Spleen (tissue), 11 donors: Measurements from ENCODE around the gene AKR1B1. TPM values are rescaled to one million over a fixed set of nuclear protein-coding genes. Genes with fewer than 3 reads are reported as not detected.

ENCODE experiments used
- DNase-seq: peaks from one replicate; pipeline ENCODE4 v3.0.0-alpha.2; 2020
- H3K27ac ChIP-seq, 8 donors: fragments of 200-600 bp; sonication (generic) in 7 of 8; 1 replicate in 4 of 8; 2 replicates in 4 of 8; pipeline versions ENCODE4 v1.5.0 to v1.8.0; 2016 to 2021; ENCODE audit warnings: inconsistent platforms in 4 of 8, mild to moderate bottlenecking in 4 of 8, moderate library complexity in 1 of 8
- H3K27me3 ChIP-seq, 7 donors: fragments of 200-600 bp; sonication (generic) in 6 of 7; replicated peaks in 1 of 7; 1 replicate in 4 of 7; 2 replicates in 3 of 7; pipeline versions ENCODE4 v1.5.0 to v1.8.0; 2016 to 2021; ENCODE audit warnings: inconsistent platforms in 3 of 7, mild to moderate bottlenecking in 1 of 7
- H3K36me3 ChIP-seq, 6 donors: fragments of 200-600 bp; sonication (generic) in 5 of 6; 1 replicate in 4 of 6; 2 replicates in 2 of 6; pipeline versions ENCODE4 v1.5.0 to v1.8.0; 2016 to 2021; ENCODE audit warnings: inconsistent platforms in 2 of 6
- H3K4me1 ChIP-seq, 6 donors: fragments of 200-600 bp; sonication (generic) in 5 of 6; 1 replicate in 3 of 6; 2 replicates in 3 of 6; pipeline versions ENCODE4 v1.5.0 to v1.8.0; 2016 to 2021; ENCODE audit warnings: inconsistent platforms in 3 of 6
- H3K4me3 ChIP-seq, 8 donors: fragments of 200-600 bp; sonication (generic) in 7 of 8; 1 replicate in 4 of 8; 2 replicates in 4 of 8; pipeline versions ENCODE4 v1.5.0 to v1.8.0; 2016 to 2021; ENCODE audit warnings: inconsistent platforms in 4 of 8, mild to moderate bottlenecking in 4 of 8, moderate library complexity in 2 of 8
- H3K9me3 ChIP-seq, 8 donors: fragments of 200-600 bp; sonication (generic) in 7 of 8; 1 replicate in 4 of 8; 2 replicates in 4 of 8; pipeline versions ENCODE4 v1.5.0 to v1.8.0; 2016 to 2021; ENCODE audit warnings: inconsistent platforms in 4 of 8
- CTCF ChIP-seq, 11 experiments: fragments of 200-600 bp in 7 of 11; fragments of 450-650 bp in 4 of 11; sonication (generic) in 4 of 11; IDR thresholded peaks in 8 of 11; conservative IDR thresholded peaks in 3 of 11; 1 replicate in 7 of 11; 2 replicates in 4 of 11; pipeline versions ENCODE4 v1.4.0 to v1.8.0; 2016 to 2021; ENCODE audit warnings: antibody characterized with exemption in 11 of 11, inconsistent platforms in 4 of 11, mild to moderate bottlenecking in 1 of 11
- POLR2A ChIP-seq, 3 donors: fragments of 450-650 bp; IDR thresholded peaks; one replicate each; pipeline ENCODE4 v1.5.1; 2017; ENCODE audit warnings: antibody characterized with exemption in 3 of 3, mild to moderate bottlenecking in 1 of 3
- POLR2AphosphoS5 ChIP-seq, 3 donors: sonication (generic); formaldehyde crosslinking; IDR thresholded peaks; one replicate each; pipeline ENCODE4 v1.5.1; 2017; ENCODE audit warnings: antibody characterized with exemption in 3 of 3
- WGBS, 5 donors: extraction: QIAGEN DNeasy Blood & Tissue Kit in 3 of 5; methylation state at CpG; one replicate each; pipeline versions ENCODE4 v1.1.5 to v1.1.7; 2013 to 2018; 5-methylcytosine and 5-hydroxymethylcytosine counted together
- intact Hi-C: fragments of 100-400 bp; cut with DNase I; formaldehyde crosslinking; loops from one replicate; pipeline ENCODE4 v1.15.0; 2023; ENCODE audit warnings: low total_unique reads
- polyA plus RNA-seq, 3 donors: library from polyadenylated mRNA; stranded (reverse); fragments of 200-250 nt; gene quantifications; one replicate each; pipeline ENCODE4 v1.2.1, GENCODE V29; 2013
- total RNA-seq, 7 donors: library from RNA; depleted of rRNA in 3 of 7; stranded (reverse); fragments of >200 nt in 3 of 7; fragmentation: NEBNext Ultra II Directional in 4 of 7; extraction: Animal tissue kit (Norgen Biotek cat#: 25700) in 4 of 7; gene quantifications; one replicate each; pipeline versions ENCODE4 v1.1.0 to v1.2.1, GENCODE V29; 2016 to 2021
- donor health status: healthy with polysubstance abuse.
- donor health status: DM: no; HTN: no; CAD: no; lungs with moderate emphysema.
- donor health status: DM: no; HTN: no; CAD: no.
- donor health status: Bipolar disorder and iron deficiency.
- donor health status: healthy.
- donor health status: DM: no; HTN: no; CAD: no.
- donor health status: DM: yes; HTN: yes; CAD: no.

Gene AKR1B1
- total and polyA plus RNA-seq, 10 donors: 53.7 to 112 (median 68.3) TPM

- peaks cover 4 to 100% (median 96%) of the 10 kb centered on the region in 6 donors for H3K36me3 ChIP-seq
- TF ChIP-seq CTCF (IDR thresholded peaks at IDR 0.05 in 8 of 11, conservative IDR thresholded peaks at IDR 0.05 in 3 of 11) (no peak), POLR2A (IDR thresholded peaks at IDR 0.05) (no peak), POLR2AphosphoS5 (IDR thresholded peaks at IDR 0.05) (no peak)
- H3K4me1 ChIP-seq: peaks cover 0 to 9% (median 0%) of the 10 kb centered on the region in 6 donors
- no peaks in the 10 kb centered on the region for H3K9me3 ChIP-seq
- peak overlapping the region in 3 of 8 donors; percentile 1 to 36 (median 19) for H3K27ac ChIP-seq
- WGBS, 5 donors: 84 to 98% (median 95%) methylated on average over 4 of the region's 4 CpGs
- DNase-seq: no peak
- H3K27me3 ChIP-seq: no peaks in the 10 kb centered on the region
- intact Hi-C loops: no loop called here
- H3K4me3 ChIP-seq: no peak overlapping the region
These were observed 14.0 kb downstream of the AKR1B1 start for GRCh38 chr7:134444961-134445315.

- Histone ChIP-seq H3K4me3 (no peak overlapping the region), H3K36me3 (peaks cover 4 to 99% (median 90%) of the 10 kb centered on the region in 6 donors), H3K27ac (peak overlapping the region in 3 of 8 donors; percentile 1 to 36 (median 19)), H3K9me3 (no peaks in the 10 kb centered on the region), H3K4me1 (peaks cover 0 to 9% (median 0%) of the 10 kb centered on the region in 6 donors), H3K27me3 (no peaks in the 10 kb centered on the region)
- intact Hi-C loops: no loop called here
- DNase-seq: no peak
- 73 to 94% (median 86%) methylated on average over 9 of the region's 9 CpGs for WGBS, 5 donors
- TF ChIP-seq POLR2A (IDR thresholded peaks at IDR 0.05): no peak
- no peak for TF ChIP-seq POLR2AphosphoS5 (IDR thresholded peaks at IDR 0.05)
- no peak for TF ChIP-seq CTCF (IDR thresholded peaks at IDR 0.05 in 8 of 11, conservative IDR thresholded peaks at IDR 0.05 in 3 of 11)
These were observed 14.5 kb downstream of the AKR1B1 start for GRCh38 chr7:134444198-134444960.

- Histone ChIP-seq H3K27ac (no peak overlapping the region), H3K4me1 (peaks cover 0 to 9% (median 0%) of the 10 kb centered on the region in 6 donors), H3K9me3 (peaks cover 0 to 8% (median 5%) of the 10 kb centered on the region in 8 donors), H3K4me3 (no peak overlapping the region), H3K27me3 (no peaks in the 10 kb centered on the region), H3K36me3 (peaks cover 3 to 99% (median 84%) of the 10 kb centered on the region in 6 donors)
- DNase-seq: no peak
- WGBS, 5 donors: 93 to 98% (median 95%) methylated on average over 10 of the region's 10 CpGs
- no peak for TF ChIP-seq CTCF (IDR thresholded peaks at IDR 0.05 in 8 of 11, conservative IDR thresholded peaks at IDR 0.05 in 3 of 11)
- no peak for TF ChIP-seq POLR2AphosphoS5 (IDR thresholded peaks at IDR 0.05)
- no peak for TF ChIP-seq POLR2A (IDR thresholded peaks at IDR 0.05)
- intact Hi-C loops: no loop called here
These were observed 15.4 kb downstream of the AKR1B1 start for GRCh38 chr7:134443396-134444070.
